Activated CD8-positive, alpha-beta T cell treated with anti-CD3 and anti-CD28 coated beads for 36 hours (primary cell): ENCODE measurements around the gene RFK. TPM values are rescaled to one million over a fixed set of nuclear protein-coding genes. Genes with fewer than 3 reads are reported as not detected.

Experiments
- ATAC-seq: fragments of 200-7000 bp; cut with Tn5 transposase; one replicate; pipeline ENCODE4 v1.10.0; 2021; ENCODE audit warnings: mild to moderate bottlenecking, moderate library complexity
- CTCF ChIA-PET: fragments of 350-600 bp; sonication (Branson Sonifier 250); formaldehyde crosslinking; loops from one replicate; lab custom pipeline; 2021; ENCODE audit warnings: antibody characterized with exemption; lab: Charles Lee
- POLR2A ChIA-PET: fragments of 350-600 bp; sonication (Branson Sonifier 250); formaldehyde crosslinking; loops from one replicate; lab custom pipeline; 2021; ENCODE audit warnings: antibody characterized with exemption; lab: Charles Lee
- DNase-seq: peaks from one replicate; pipeline ENCODE4 v3.0.0-alpha.2; 2020
- H3K27ac Mint-ChIP-seq: one replicate; pipeline ENCODE4 v1.8.0; 2021; ENCODE audit warnings: mild to moderate bottlenecking, mixed read lengths
- H3K27me3 Mint-ChIP-seq: one replicate; pipeline ENCODE4 v1.8.0; 2021; ENCODE audit warnings: mixed read lengths
- H3K36me3 Mint-ChIP-seq: one replicate; pipeline ENCODE4 v1.8.0; 2021; ENCODE audit warnings: low read depth, mixed read lengths
- H3K4me1 Mint-ChIP-seq: one replicate; pipeline ENCODE4 v1.8.0; 2021; ENCODE audit warnings: low read depth, mixed read lengths
- H3K4me3 Mint-ChIP-seq: one replicate; pipeline ENCODE4 v1.8.0; 2021; ENCODE audit warnings: mild to moderate bottlenecking, moderate library complexity, mixed read lengths
- H3K9me3 Mint-ChIP-seq: one replicate; pipeline ENCODE4 v1.8.0; 2021; ENCODE audit warnings: mixed read lengths
- intact Hi-C: fragments of 100-400 bp; cut with micrococcal nuclease; formaldehyde crosslinking; loops from one replicate; pipeline ENCODE4 v1.10.0; 2022
- total RNA-seq, 2 experiments: library from RNA; stranded (reverse); gene quantifications; one replicate each; pipeline ENCODE4 v1.2.3, GENCODE V29; 2021
- TF ChIP-seq, protein P1 (sequence below): fragments of 200-600 bp; IDR thresholded peaks from one replicate; pipeline ENCODE4 v1.8.0; 2022; ENCODE audit warnings: antibody characterized with exemption, mild to moderate bottlenecking

Gene RFK
- total RNA-seq, 2 experiments from 2014 or later = 6.4 to 9.3 TPM

DNA sequence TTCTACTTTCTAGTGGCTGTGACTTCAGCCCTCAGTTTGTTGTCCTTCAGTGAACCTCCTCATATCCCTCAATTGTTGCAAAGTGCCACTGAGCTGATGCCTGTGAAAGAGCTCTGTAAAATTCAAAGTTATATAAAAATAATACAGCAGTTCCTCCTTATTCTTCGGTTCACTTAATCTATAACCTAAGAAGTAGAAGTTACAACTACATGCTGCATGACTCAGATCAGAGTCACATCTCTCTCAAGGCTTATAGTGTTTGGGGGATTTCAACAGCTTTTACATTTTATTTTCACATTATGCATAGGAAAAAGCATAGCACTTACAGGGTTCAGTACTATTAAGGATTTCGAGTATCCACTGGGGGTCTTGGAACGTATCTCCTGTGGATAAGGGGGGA lies 39.6 kb upstream of the RFK start:
- DNase-seq = no peak
- TF ChIP-seq, protein P1, sequence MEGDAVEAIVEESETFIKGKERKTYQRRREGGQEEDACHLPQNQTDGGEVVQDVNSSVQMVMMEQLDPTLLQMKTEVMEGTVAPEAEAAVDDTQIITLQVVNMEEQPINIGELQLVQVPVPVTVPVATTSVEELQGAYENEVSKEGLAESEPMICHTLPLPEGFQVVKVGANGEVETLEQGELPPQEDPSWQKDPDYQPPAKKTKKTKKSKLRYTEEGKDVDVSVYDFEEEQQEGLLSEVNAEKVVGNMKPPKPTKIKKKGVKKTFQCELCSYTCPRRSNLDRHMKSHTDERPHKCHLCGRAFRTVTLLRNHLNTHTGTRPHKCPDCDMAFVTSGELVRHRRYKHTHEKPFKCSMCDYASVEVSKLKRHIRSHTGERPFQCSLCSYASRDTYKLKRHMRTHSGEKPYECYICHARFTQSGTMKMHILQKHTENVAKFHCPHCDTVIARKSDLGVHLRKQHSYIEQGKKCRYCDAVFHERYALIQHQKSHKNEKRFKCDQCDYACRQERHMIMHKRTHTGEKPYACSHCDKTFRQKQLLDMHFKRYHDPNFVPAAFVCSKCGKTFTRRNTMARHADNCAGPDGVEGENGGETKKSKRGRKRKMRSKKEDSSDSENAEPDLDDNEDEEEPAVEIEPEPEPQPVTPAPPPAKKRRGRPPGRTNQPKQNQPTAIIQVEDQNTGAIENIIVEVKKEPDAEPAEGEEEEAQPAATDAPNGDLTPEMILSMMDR = no peak
- no peak overlapping the region for H3K4me3 Mint-ChIP-seq
- H3K27ac Mint-ChIP-seq = no peak overlapping the region
- CTCF ChIA-PET = interaction anchor here (1.0 to 1.2 kb wide), 3 partner anchors 10 to 29 kb away, joined by 3 to 4 read pairs (median 3); no protein-coding TSS in a partner anchor
- H3K27me3 Mint-ChIP-seq = peaks cover 3% of the 10 kb centered on the region
- H3K4me1 Mint-ChIP-seq = peaks cover 17% of the 10 kb centered on the region
- H3K36me3 Mint-ChIP-seq = no peaks in the 10 kb centered on the region
- intact Hi-C loops = loop anchor here (10.0 kb wide), 1 partner anchor 141 kb away; no protein-coding TSS in a partner anchor
- no peaks in the 10 kb centered on the region for H3K9me3 Mint-ChIP-seq
- peak; percentile 31 for ATAC-seq
- POLR2A ChIA-PET = no interaction called here

DNA sequence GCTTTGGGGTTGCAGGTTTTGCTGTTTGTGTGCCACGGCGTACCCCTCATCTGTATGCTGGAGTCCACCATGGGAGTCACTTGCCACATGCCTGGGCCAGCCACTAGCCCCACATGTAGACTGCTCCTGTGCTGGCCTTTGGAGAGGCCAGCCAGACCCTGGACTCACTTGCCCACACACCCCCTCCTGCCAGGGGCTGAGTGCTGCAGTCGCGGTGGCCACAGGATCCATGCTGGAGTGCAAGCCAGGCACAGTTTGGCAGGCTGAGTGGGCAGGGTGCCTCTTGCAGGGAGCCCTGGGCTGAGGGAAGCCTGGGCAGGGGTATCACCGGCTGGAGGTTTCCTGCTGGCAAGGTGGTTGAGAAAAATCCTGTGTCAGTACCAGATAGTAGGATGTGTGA lies 39.2 kb upstream of the RFK start:
- TF ChIP-seq, protein P1 = no peak
- no peaks in the 10 kb centered on the region for H3K36me3 Mint-ChIP-seq
- no peak overlapping the region for H3K27ac Mint-ChIP-seq
- peaks cover 3% of the 10 kb centered on the region for H3K27me3 Mint-ChIP-seq
- DNase-seq = no peak
- H3K4me3 Mint-ChIP-seq = no peak overlapping the region
- peaks cover 13% of the 10 kb centered on the region for H3K4me1 Mint-ChIP-seq
- intact Hi-C loops = loop anchor here (10.0 kb wide), 1 partner anchor 141 kb away; no protein-coding TSS in a partner anchor
- no peaks in the 10 kb centered on the region for H3K9me3 Mint-ChIP-seq
- ChIA-PET CTCF (interaction anchor here (1.0 to 1.2 kb wide), 3 partner anchors 10 to 29 kb away, joined by 3 to 4 read pairs (median 3); no protein-coding TSS in a partner anchor), POLR2A (no interaction called here)
- ATAC-seq = peak; percentile 22

DNA sequence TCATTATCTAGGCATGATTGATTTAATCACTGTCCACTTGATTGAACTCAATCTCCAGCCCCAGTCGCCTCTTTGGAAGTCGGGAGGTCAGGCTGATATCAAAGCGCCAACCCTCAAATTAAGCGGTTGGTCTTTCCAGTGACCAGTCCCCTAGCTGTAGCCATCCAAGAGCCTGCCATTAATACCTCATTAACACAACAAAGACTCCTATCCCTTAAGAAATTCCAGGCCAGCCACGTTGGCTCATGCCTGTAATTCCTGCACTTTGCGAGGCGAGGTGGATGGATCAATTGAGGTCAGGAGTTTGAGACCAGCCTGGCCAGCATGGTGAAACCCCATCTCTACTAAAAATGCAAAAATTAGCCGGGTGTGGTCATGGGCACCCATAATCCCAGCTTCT lies 37.4 kb upstream of the RFK start:
- TF ChIP-seq, protein P1 = no peak
- Mint-ChIP-seq H3K9me3 (no peaks in the 10 kb centered on the region), H3K4me3 (no peak overlapping the region), H3K27ac (no peak overlapping the region), H3K36me3 (no peaks in the 10 kb centered on the region), H3K4me1 (peaks cover 5% of the 10 kb centered on the region), H3K27me3 (peaks cover 3% of the 10 kb centered on the region)
- ChIA-PET CTCF (no interaction called here), POLR2A (no interaction called here)
- intact Hi-C loops = loop anchor here (10.0 kb wide), 1 partner anchor 143 kb away; no protein-coding TSS in a partner anchor
- DNase-seq (no peak), ATAC-seq (no peak)

DNA sequence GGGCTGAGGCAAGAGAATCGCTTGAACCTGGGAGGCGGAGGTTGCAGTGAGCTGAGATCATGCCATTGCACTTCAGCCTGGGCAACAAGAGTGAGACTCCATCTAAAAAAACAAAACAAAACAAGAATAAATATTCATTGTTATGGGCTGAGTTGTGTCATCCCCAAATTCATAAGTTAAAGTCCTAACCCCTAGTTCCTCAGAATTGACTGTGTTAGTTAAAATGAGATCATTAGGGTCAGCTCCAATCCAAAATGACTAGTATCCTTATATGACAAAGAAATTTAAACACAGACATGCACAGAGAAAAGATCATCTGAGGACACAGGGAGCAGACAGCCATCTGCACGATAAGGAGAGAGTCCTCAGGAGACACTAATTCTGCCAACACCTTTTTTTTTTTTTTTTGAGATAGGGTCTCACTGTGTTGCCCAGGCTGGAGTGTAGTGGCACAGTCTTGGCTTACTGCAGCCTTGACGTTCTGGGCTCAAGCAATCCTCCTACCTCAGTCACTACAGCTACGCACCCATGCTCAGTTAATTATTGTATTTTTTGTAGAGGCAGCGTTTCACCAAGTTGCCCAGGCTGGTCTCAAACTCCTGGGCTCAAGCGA lies 32.7 kb upstream of the RFK start:
- Mint-ChIP-seq H3K4me1 (peaks cover 14% of the 10 kb centered on the region), H3K4me3 (no peak overlapping the region), H3K9me3 (peaks cover 2% of the 10 kb centered on the region), H3K27me3 (no peaks in the 10 kb centered on the region), H3K27ac (no peak overlapping the region), H3K36me3 (no peaks in the 10 kb centered on the region)
- TF ChIP-seq, protein P1 = no peak
- POLR2A ChIA-PET = interaction anchor here (0.8 kb wide), 2 partner anchors 12 to 15 kb away, joined by 3 read pairs; no protein-coding TSS in a partner anchor
- ATAC-seq = no peak
- no peak for DNase-seq
- CTCF ChIA-PET = no interaction called here
- intact Hi-C loops = no loop called here

DNA sequence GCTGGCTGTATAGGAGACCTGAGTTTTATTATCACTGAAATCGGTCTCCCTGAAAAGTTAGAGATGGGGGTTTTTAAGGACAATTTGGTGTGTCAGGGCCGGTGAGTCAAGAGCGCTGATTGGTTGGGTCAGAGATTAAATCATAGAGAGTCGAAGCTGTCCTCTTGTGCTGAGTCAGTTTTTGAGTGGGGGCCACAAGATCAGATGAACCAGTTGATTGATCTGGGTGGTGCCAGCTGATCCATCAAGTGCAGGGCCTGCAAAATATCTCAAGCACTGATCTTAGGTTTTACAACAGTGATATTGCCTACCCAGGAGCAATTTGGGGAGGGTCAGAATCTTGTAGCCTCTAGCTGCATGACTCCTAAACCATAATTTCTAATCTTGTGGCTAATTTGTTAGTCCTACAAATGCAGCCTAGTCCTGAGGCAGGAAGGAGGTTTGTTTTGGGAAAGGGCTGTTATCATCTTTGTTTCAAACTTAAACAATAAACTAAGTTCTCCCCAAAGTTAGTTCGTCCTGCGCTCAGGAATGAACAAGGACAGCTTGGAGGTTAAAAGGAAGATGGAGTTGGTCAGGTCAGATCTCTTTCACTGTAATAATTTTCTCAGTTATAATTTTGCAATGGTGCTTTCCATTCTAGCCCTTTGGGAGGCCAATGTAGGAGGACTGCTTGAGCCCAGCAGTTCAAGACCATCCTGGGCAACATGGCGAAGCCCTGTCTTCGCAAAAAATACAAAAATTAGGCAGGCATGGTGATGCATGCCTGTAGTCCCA lies 31.6 kb upstream of the RFK start:
- H3K27ac Mint-ChIP-seq = no peak overlapping the region
- DNase-seq (no peak), ATAC-seq (no peak)
- TF ChIP-seq, protein P1 = no peak
- peaks cover 2% of the 10 kb centered on the region for H3K9me3 Mint-ChIP-seq
- intact Hi-C loops = loop anchor here (2.0 kb wide), 1 partner anchor 13 kb away; no protein-coding TSS in a partner anchor
- H3K4me1 Mint-ChIP-seq = peaks cover 14% of the 10 kb centered on the region
- H3K36me3 Mint-ChIP-seq = no peaks in the 10 kb centered on the region
- ChIA-PET POLR2A (no interaction called here), CTCF (interaction anchor here (2.5 kb wide), 1 partner anchor 32 kb away, joined by 9 read pairs; the partner anchor contains the start of gene RFK)
- no peaks in the 10 kb centered on the region for H3K27me3 Mint-ChIP-seq
- H3K4me3 Mint-ChIP-seq = no peak overlapping the region
